ENCODE results near the gene RIGI.
A peak's percentile ranks its signal among the peaks of the same experiment; 100 is the strongest.
"Not testable (repeated sequence)": the region's sequence is repeated elsewhere in the genome, so short reads cannot be mapped to it uniquely, and the experiment has no call there.

RIGI gene

DNA sequence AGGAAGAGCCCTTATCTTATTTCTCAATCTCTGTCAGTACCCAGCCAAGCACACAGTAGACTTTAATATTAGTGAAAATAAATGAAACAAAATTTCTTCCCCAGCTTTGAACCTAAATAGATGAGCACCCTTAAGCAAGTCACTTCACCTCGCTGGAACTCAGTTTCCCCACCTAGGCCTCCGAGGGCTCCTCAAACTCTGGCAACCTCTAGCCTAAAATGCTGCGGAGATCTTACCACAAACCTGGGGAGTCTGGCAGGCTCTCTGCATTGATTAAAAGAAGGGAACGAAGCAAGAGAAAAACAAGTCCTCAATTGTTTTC is 326 bp downstream of the RIGI start:
- FAIRE-seq, result no peak

- no peak for FAIRE-seq
Observed at GRCh38 chr9:32524892-32525708, 896 bp downstream of the RIGI start.

DNA sequence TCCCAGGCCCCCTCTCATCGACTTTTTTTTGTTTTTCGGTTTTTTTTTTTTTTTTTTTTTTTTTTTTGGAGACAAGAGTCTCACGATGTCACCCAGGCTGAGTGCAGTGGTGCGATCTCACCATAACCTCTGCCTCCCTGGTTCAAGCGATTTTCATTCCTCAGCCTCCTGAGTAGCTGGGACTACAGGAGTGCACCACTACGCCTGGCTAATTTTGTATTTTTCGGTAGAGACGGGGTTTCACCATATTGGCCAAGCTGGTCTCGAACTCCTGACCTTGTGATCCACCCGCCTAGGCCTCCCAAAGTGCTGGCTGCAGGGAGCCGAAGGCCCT is 1.5 kb downstream of the RIGI start:
- FAIRE-seq, result not testable (repeated sequence)

- no peak for FAIRE-seq
Observed at GRCh38 chr9:32523910-32524309, 2.1 kb downstream of the RIGI start.

- FAIRE-seq, result peak; percentile 12
Observed at GRCh38 chr9:32518276-32518675, 7.7 kb downstream of the RIGI start.

DNA sequence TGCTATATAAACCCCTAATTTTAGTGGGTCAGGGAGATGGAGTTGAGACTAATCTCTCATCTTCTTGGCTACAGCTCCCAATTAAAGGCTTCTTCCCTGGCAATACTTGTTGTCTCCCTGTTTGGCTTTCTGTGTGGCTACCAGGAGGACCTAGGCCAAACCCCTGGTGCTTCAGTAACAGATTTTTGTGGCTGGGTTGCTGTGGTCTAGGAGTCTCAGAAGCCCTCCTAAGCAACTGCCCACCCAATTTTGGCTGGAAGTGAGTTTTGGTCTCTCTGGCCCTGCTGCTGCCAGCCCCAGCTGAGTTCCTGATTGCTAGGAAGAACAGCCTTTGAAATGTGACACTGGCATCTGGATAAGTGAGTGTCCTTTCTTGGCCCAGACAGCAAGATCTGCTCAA is 9.8 kb downstream of the RIGI start:
- no peak for FAIRE-seq

- no peak for FAIRE-seq
Observed at GRCh38 chr9:32508728-32509127, 17.3 kb downstream of the RIGI start.

DNA sequence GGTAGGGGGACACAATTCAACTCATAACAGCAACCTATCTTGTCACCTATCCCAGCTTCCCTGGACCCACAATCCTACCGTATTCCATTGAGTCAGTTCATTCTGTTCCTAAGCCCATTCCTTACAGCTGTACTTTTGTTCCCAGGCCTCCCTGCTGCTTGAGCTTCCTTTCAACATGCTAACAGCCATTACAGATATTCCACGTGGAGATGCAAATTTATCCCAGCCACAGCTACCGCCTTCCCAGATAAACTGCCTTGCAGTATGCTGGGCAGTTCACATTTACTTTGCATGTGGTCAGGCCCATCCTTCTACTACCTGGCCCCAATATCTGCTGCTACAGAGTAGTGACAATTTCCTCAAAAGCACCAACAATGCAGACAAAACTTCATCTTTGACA is 23.0 kb downstream of the RIGI start:
- FAIRE-seq, result no peak

DNA sequence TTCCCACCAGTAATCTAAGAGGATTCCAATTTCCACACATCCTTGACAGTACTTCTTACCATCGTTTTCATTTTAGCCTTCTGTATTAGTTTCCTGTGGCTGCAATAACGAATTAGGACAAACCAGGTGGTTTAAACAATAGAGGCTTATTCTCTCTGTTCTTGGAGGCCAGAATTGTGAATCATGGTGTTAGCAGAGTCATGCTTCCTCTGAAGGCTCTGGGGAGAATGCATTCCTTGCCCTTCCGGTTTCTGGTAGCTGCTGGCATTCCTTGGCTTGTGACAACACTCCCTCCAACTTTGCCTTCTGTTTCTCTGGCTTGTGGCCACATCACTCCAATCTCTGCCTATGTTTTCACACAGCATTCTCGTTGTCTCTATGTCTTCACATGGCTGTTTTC is 23.5 kb downstream of the RIGI start:
- no peak for FAIRE-seq

GRCh38 chr9:32501868-32502267 is 24.1 kb downstream of the RIGI start:
- no peak for FAIRE-seq

- FAIRE-seq, result no peak
Observed at GRCh38 chr9:32500768-32501167, 25.2 kb downstream of the RIGI start.

- no peak for FAIRE-seq
Observed at GRCh38 chr9:32497921-32498320, 28.1 kb downstream of the RIGI start.

DNA sequence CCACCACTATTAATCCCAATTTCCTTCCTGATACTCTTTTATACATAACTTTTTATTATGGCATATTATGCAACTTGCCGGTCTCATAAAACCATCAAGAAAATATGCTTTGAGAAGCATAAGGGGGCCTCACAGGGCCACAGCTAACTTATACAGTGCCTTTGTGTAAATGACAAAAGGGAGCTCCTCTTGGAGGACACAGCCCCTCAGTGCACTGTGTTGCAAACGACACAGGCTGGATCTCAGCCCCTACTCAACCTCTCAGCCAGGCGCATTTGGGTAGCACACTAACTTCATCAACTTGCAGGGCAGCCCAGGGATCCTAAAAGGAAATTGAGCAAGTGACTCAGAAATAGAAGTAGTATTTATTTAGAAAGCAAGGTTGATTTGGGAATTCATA is 35.4 kb downstream of the RIGI start:
- FAIRE-seq, result no peak

GRCh38 chr9:32487981-32488380 is 38.0 kb downstream of the RIGI start:
- FAIRE-seq, result no peak

- no peak for FAIRE-seq
Observed at GRCh38 chr9:32486839-32487562, 39.0 kb downstream of the RIGI start.

DNA sequence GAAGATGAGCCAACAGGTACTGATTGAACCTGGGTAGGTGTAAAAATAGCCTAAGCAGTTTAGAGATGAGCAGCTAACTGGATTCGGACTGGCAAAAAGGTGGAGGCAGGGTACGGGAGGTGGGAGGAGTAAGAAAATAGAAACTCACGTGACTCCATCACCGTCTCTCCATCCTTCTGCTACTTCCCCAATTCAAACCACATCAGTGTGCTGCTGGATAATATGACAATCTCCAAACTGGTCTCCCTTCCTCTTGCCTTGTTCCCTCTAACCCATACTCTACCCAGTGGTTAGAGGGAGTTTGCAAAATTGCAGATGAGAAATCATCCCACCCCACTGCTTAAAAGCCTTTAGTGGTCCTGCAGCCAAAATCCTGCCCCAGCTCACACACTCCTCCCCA is 42.7 kb downstream of the RIGI start:
- FAIRE-seq, result no peak

All from endometrium (tissue), 2 donors.